NCI-H524 (cell line): ENCODE measurements around the gene COL15A1.

ENCODE experiments used
- DNase-seq, 2 experiments: peaks; one replicate each; lab custom pipeline; 2025; lab: John Stamatoyannopoulos, UW

Gene COL15A1

GRCh38 chr9:98916660-98917059 lies 27.0 kb upstream of the COL15A1 start:
- DNase-seq, result no peak

GRCh38 chr9:98917746-98918487 lies 25.8 kb upstream of the COL15A1 start:
- DNase-seq, result no peak

GRCh38 chr9:98921732-98922131 lies 22.0 kb upstream of the COL15A1 start:
- DNase-seq, result no peak

GRCh38 chr9:98922721-98923435 lies 20.8 kb upstream of the COL15A1 start:
- no peak for DNase-seq

- no peak for DNase-seq
Measured at GRCh38 chr9:98923451-98924123, 20.1 kb upstream of the COL15A1 start.

- no peak for DNase-seq
Measured at GRCh38 chr9:98924946-98925820, 18.5 kb upstream of the COL15A1 start.

- DNase-seq, result no peak
Measured at GRCh38 chr9:98925956-98926355, 17.8 kb upstream of the COL15A1 start.

GRCh38 chr9:98927724-98928123 lies 16.0 kb upstream of the COL15A1 start:
- DNase-seq, result no peak

GRCh38 chr9:98929071-98929470 lies 14.6 kb upstream of the COL15A1 start:
- no peak for DNase-seq

- DNase-seq, result no peak
Measured at GRCh38 chr9:98929895-98930341, 13.8 kb upstream of the COL15A1 start.

- no peak for DNase-seq
Measured at GRCh38 chr9:98930792-98931191, 12.9 kb upstream of the COL15A1 start.

GRCh38 chr9:98931600-98932389 lies 11.9 kb upstream of the COL15A1 start:
- no peak for DNase-seq

GRCh38 chr9:98933185-98933584 lies 10.5 kb upstream of the COL15A1 start:
- no peak for DNase-seq

- no peak for DNase-seq
Measured at GRCh38 chr9:98933890-98934289, 9.8 kb upstream of the COL15A1 start.

- no peak for DNase-seq
Measured at GRCh38 chr9:98935071-98935505, 8.6 kb upstream of the COL15A1 start.

GRCh38 chr9:98940276-98940675 lies 3.4 kb upstream of the COL15A1 start:
- no peak for DNase-seq

GRCh38 chr9:98941946-98942523 lies 1.7 kb upstream of the COL15A1 start:
- no peak for DNase-seq

- DNase-seq, result no peak
Measured at GRCh38 chr9:98942906-98943681, 613 bp upstream of the COL15A1 start.

GRCh38 chr9:98944057-98944733 lies 488 bp downstream of the COL15A1 start:
- DNase-seq, result peak in 1 of 2 experiments; percentile 54
